OCI-LY1 (cell line): ENCODE data around the gene IQSEC1.

Experiments used
- H2AFZ ChIP-seq: fragments of 200-600 bp; sonication (generic), shearing (Covaris generic); 2 replicates; pipeline ENCODE4 v1.6.0; 2014; ENCODE audit warnings: antibody characterized with exemption, mild to moderate bottlenecking, low read length
- H3F3A ChIP-seq: fragments of 200-600 bp; sonication (generic), shearing (Covaris generic); 2 replicates; pipeline ENCODE4 v1.6.0; 2014; ENCODE audit warnings: mild to moderate bottlenecking, antibody characterized with exemption, low read length, moderate library complexity; ENCODE audit not compliant: insufficient read depth
- H3K27ac ChIP-seq: fragments of 200-600 bp; sonication (generic); 2 replicates; pipeline ENCODE4 v1.5.1; 2014; ENCODE audit warnings: low read length, mixed run types, mild to moderate bottlenecking, low read depth; ENCODE audit not compliant: poor library complexity, severe bottlenecking
- H3K27me3 ChIP-seq: fragments of 200-600 bp; sonication (generic); 2 replicates; pipeline ENCODE4 v1.6.0; 2014; ENCODE audit warnings: antibody characterized with exemption, mild to moderate bottlenecking, low read length, moderate library complexity; ENCODE audit not compliant: insufficient read depth
- H3K36me3 ChIP-seq: fragments of 200-600 bp; sonication (generic); 2 replicates; pipeline ENCODE4 v1.6.1; 2014; ENCODE audit warnings: mild to moderate bottlenecking, antibody characterized with exemption, low read length, moderate library complexity, mixed read lengths; ENCODE audit not compliant: insufficient read depth
- H3K4me1 ChIP-seq: fragments of 200-600 bp; sonication (generic); 2 replicates; pipeline ENCODE4 v1.5.1; 2014; ENCODE audit warnings: mild to moderate bottlenecking, low read length, moderate library complexity; ENCODE audit not compliant: insufficient read depth, severe bottlenecking
- H3K4me2 ChIP-seq: fragments of 200-600 bp; sonication (generic), shearing (Covaris generic); 2 replicates; pipeline ENCODE4 v1.6.1; 2014; ENCODE audit warnings: low read length
- H3K4me3 ChIP-seq: fragments of 200-600 bp; sonication (generic); 2 replicates; pipeline ENCODE4 v1.5.1; 2014; ENCODE audit warnings: low read length, low read depth, mild to moderate bottlenecking, mixed read lengths; ENCODE audit not compliant: poor library complexity, severe bottlenecking
- H3K79me2 ChIP-seq: fragments of 200-600 bp; shearing (Covaris generic); 2 replicates; pipeline ENCODE4 v1.6.1; 2016; ENCODE audit warnings: mixed run types, low read length, mixed read lengths; ENCODE audit not compliant: insufficient read depth
- H3K9ac ChIP-seq: fragments of 200-600 bp; sonication (generic), shearing (Covaris generic); 2 replicates; pipeline ENCODE4 v1.6.1; 2014; ENCODE audit warnings: mild to moderate bottlenecking, low read length, mixed read lengths
- H3K9me2 ChIP-seq: fragments of 200-600 bp; sonication (generic), shearing (Covaris generic); 2 replicates; pipeline ENCODE4 v1.6.1; 2014; ENCODE audit warnings: low read depth, mild to moderate bottlenecking, low read length, mixed read lengths
- H3K9me3 ChIP-seq: fragments of 200-600 bp; shearing (Covaris generic); 2 replicates; pipeline ENCODE4 v1.6.1; 2014; ENCODE audit warnings: low read length, mixed read lengths
- H4K20me1 ChIP-seq: fragments of 200-600 bp; sonication (generic), shearing (Covaris generic); 2 replicates; pipeline ENCODE4 v1.6.0; 2016; ENCODE audit warnings: mild to moderate bottlenecking, low read length; ENCODE audit not compliant: insufficient read depth
- CTCF ChIP-seq: fragments of 200-600 bp; sonication (generic), shearing (Covaris generic); IDR thresholded peaks from 2 replicates; pipeline ENCODE4 v1.5.1; 2017; ENCODE audit warnings: mild to moderate bottlenecking, antibody characterized with exemption, low read length, moderate library complexity, mixed read lengths
- EZH2 ChIP-seq: fragments of 200-600 bp; sonication (generic), shearing (Covaris generic); IDR thresholded peaks from 2 replicates; pipeline ENCODE4 v1.8.0; 2017; ENCODE audit warnings: borderline replicate concordance, mixed run types, mild to moderate bottlenecking, antibody characterized with exemption, low read length, moderate library complexity, mixed read lengths

IQSEC1 gene

GRCh38 chr3:12973827-12974226 lies 99.4 kb downstream of the IQSEC1 start:
- Histone ChIP-seq H3K27ac (no peak overlapping the region), H3K4me2 (no peak overlapping the region), H3K4me3 (no peak overlapping the region), H3K9me2 (no peaks in the 10 kb centered on the region), H3K27me3 (no peaks in the 10 kb centered on the region), H3K36me3 (no peaks in the 10 kb centered on the region), H3K9ac (no peak overlapping the region), H2AFZ (no peak overlapping the region), H3K79me2 (no peaks in the 10 kb centered on the region), H3K9me3 (no peaks in the 10 kb centered on the region), H3K4me1 (no peaks in the 10 kb centered on the region), H3F3A (no peaks in the 10 kb centered on the region), H4K20me1 (no peaks in the 10 kb centered on the region)
- TF ChIP-seq CTCF (no peak), EZH2 (no peak)

- TF ChIP-seq CTCF (no peak), EZH2 (no peak)
- Histone ChIP-seq H3K9me2 (no peaks in the 10 kb centered on the region), H3K36me3 (no peaks in the 10 kb centered on the region), H3K4me3 (no peak overlapping the region), H4K20me1 (no peaks in the 10 kb centered on the region), H3K9ac (no peak overlapping the region), H3K4me2 (no peak overlapping the region), H3F3A (no peaks in the 10 kb centered on the region), H3K9me3 (no peaks in the 10 kb centered on the region), H3K4me1 (no peaks in the 10 kb centered on the region), H3K27me3 (no peaks in the 10 kb centered on the region), H3K27ac (no peak overlapping the region), H3K79me2 (no peaks in the 10 kb centered on the region), H2AFZ (no peak overlapping the region)
These were observed 100.2 kb downstream of the IQSEC1 start for GRCh38 chr3:12972781-12973702.

- no peak overlapping the region for H3K4me3 ChIP-seq
- H3K9ac ChIP-seq, result no peak overlapping the region
- no peaks in the 10 kb centered on the region for H3K36me3 ChIP-seq
- no peaks in the 10 kb centered on the region for H3K9me3 ChIP-seq
- no peaks in the 10 kb centered on the region for H3K79me2 ChIP-seq
- no peaks in the 10 kb centered on the region for H3K27me3 ChIP-seq
- H3K4me1 ChIP-seq, result no peaks in the 10 kb centered on the region
- H2AFZ ChIP-seq, result no peak overlapping the region
- H3F3A ChIP-seq, result no peaks in the 10 kb centered on the region
- H3K9me2 ChIP-seq, result no peaks in the 10 kb centered on the region
- no peaks in the 10 kb centered on the region for H4K20me1 ChIP-seq
- no peak overlapping the region for H3K4me2 ChIP-seq
- H3K27ac ChIP-seq, result no peak overlapping the region
- TF ChIP-seq CTCF (no peak), EZH2 (no peak)
These were observed 101.2 kb downstream of the IQSEC1 start for GRCh38 chr3:12972043-12972442.
